ENCODE data around the gene OR12D3. TPM values are rescaled to one million over a fixed set of nuclear protein-coding genes. Genes with fewer than 3 reads are reported as not detected.

OR12D3 gene
- total RNA-seq, 1 experiment from 2014 or later = not detected

- CTCF ChIA-PET = no interaction called here
- no peaks in the 10 kb centered on the region for H3K36me3 ChIP-seq (ENCODE audit: control insufficient read depth in 1 of 2, insufficient read depth in 2 of 2, low read length in 2 of 2)
- ATAC-seq = no peak
- no peak overlapping the region for H3K4me2 ChIP-seq (ENCODE audit: low read length)
- no peaks in the 10 kb centered on the region for H4K20me1 ChIP-seq (ENCODE audit: insufficient read depth)
- H2AFZ ChIP-seq (ENCODE audit: low read depth, low read length, poor library complexity, severe bottlenecking) = no peak overlapping the region
- no peaks in the 10 kb centered on the region for H3K27me3 ChIP-seq (ENCODE audit: insufficient read depth, low read length)
- RAD21 ChIA-PET (ENCODE audit: low non-redundant PET in 1 of 2, low total read pairs in 2 of 2, uncharacterized antibody in 2 of 2, unreplicated experiment in 2 of 2) = no interaction called here
- H3K9ac ChIP-seq (ENCODE audit: low read length) = no peak overlapping the region
- DNase-seq (ENCODE audit: low read depth, low spot score) = no peak
- H3K27ac ChIP-seq (ENCODE audit: low read depth, low read length) = no peak overlapping the region
- H3K9me2 ChIP-seq (ENCODE audit: insufficient read depth) = no peaks in the 10 kb centered on the region
- TF ChIP-seq REST (IDR thresholded peaks at IDR 0.05; ENCODE audit: low read depth) = no peak
- no peak for TF ChIP-seq EZH2 (IDR thresholded peaks at IDR 0.05)
- TF ChIP-seq MAX (IDR thresholded peaks at IDR 0.05) = no peak
- TF ChIP-seq ATF3 (IDR thresholded peaks at IDR 0.05) = no peak
- TF ChIP-seq ZBTB33 (IDR thresholded peaks at IDR 0.05; ENCODE audit: extremely low read depth, insufficient replicate concordance, low read length) = no peak
- no peak for TF ChIP-seq ZFX (IDR thresholded peaks at IDR 0.05)
- TF ChIP-seq FOSL1 (IDR thresholded peaks at IDR 0.05; ENCODE audit: low read depth) = no peak
- no peak for TF ChIP-seq EGR1 (IDR thresholded peaks at IDR 0.05; ENCODE audit: low read depth)
- no peak for TF ChIP-seq CTCF (IDR thresholded peaks at IDR 0.05 in 2 of 3, conservative IDR thresholded peaks at IDR 0.05 in 1 of 3; ENCODE audit: borderline replicate concordance in 1 of 3, insufficient read depth in 1 of 3, low read depth in 2 of 3, low read length in 2 of 3)
- TF ChIP-seq POLR2AphosphoS5 (IDR thresholded peaks at IDR 0.05; ENCODE audit: low read depth, low read length) = no peak
- TF ChIP-seq SRF (IDR thresholded peaks at IDR 0.05; ENCODE audit: low read depth) = no peak
- no peak for TF ChIP-seq ELF1 (IDR thresholded peaks at IDR 0.05; ENCODE audit: borderline replicate concordance, low read depth)
- no peak for TF ChIP-seq YY1 (IDR thresholded peaks at IDR 0.05; ENCODE audit: extremely low read depth, insufficient replicate concordance, low read depth, low read length)
- H3K4me3 ChIP-seq (replicated peaks in 1 of 2; ENCODE audit: low read depth in 1 of 2, low read length in 2 of 2) = no peak overlapping the region
- H3K9me3 ChIP-seq (ENCODE audit: control insufficient read depth in 1 of 2, insufficient read depth in 1 of 2, low read depth in 1 of 2, low read length in 2 of 2) = no peaks in the 10 kb centered on the region
- H3K4me1 ChIP-seq (ENCODE audit: control insufficient read depth in 1 of 2, insufficient read depth in 2 of 2, low read length in 2 of 2) = no peaks in the 10 kb centered on the region
- POLR2A ChIA-PET = no interaction called here
- intact Hi-C loops (cut with micrococcal nuclease) = no loop called here
- H3K79me2 ChIP-seq (ENCODE audit: insufficient read depth, low read length) = no peaks in the 10 kb centered on the region
- BruUV-seq (replicated peaks) = no TSS peak
Measured at GRCh38 chr6:29325777-29326176, 49.3 kb downstream of the OR12D3 start.

All from HCT116 (cell line).